ENCODE data around the gene RBFA. TPM values are rescaled to one million over a fixed set of nuclear protein-coding genes. Genes with fewer than 3 reads are reported as not detected.

Gene RBFA
- total and polyA plus RNA-seq, 2 experiments from 2014 or later: 21.4 to 29.4 TPM

GRCh38 chr18:80002468-80002867 is 31.8 kb upstream of the RBFA start:
- H4K20me1 ChIP-seq (ENCODE audit: insufficient read depth, poor library complexity, severe bottlenecking): no peaks in the 10 kb centered on the region
- H3K36me3 ChIP-seq (replicated peaks; ENCODE audit: insufficient read depth, low read depth): no peaks in the 10 kb centered on the region
- 85% methylated on average over 5 of the region's 5 CpGs for WGBS (ENCODE audit: low lambda C conversion rate, missing lambda C conversion rate)
- no peaks in the 10 kb centered on the region for H3K27me3 ChIP-seq
- H3K4me2 ChIP-seq: no peak overlapping the region
- no peak overlapping the region for H3K4me3 ChIP-seq
- H3K9me3 ChIP-seq (ENCODE audit: low read depth): no peaks in the 10 kb centered on the region
- H2AFZ ChIP-seq: no peak overlapping the region
- no peak for TF ChIP-seq EZH2phosphoT487 (IDR thresholded peaks at IDR 0.05; ENCODE audit: low read depth, severe bottlenecking, unreplicated experiment)
- H3K4me1 ChIP-seq (ENCODE audit: insufficient read depth): no peaks in the 10 kb centered on the region
- H3K27ac ChIP-seq: no peak overlapping the region
- H3K79me2 ChIP-seq: no peaks in the 10 kb centered on the region
- DNase-seq (ENCODE audit: low spot score): no peak
- no peaks in the 10 kb centered on the region for H3K9me2 ChIP-seq (replicated peaks; ENCODE audit: insufficient read depth)

- no peak for DNase-seq (ENCODE audit: low spot score)
- 91% methylated on average over 12 of the region's 12 CpGs for WGBS (ENCODE audit: low lambda C conversion rate, missing lambda C conversion rate)
- Histone ChIP-seq H3K4me2 (no peak overlapping the region), H3K4me1 (ENCODE audit: insufficient read depth) (no peaks in the 10 kb centered on the region), H3K4me3 (no peak overlapping the region), H3K9me2 (replicated peaks; ENCODE audit: insufficient read depth) (no peaks in the 10 kb centered on the region), H3K9me3 (ENCODE audit: low read depth) (no peaks in the 10 kb centered on the region), H3K79me2 (no peaks in the 10 kb centered on the region), H2AFZ (no peak overlapping the region), H3K27me3 (no peaks in the 10 kb centered on the region), H3K36me3 (replicated peaks; ENCODE audit: insufficient read depth, low read depth) (no peaks in the 10 kb centered on the region), H4K20me1 (ENCODE audit: insufficient read depth, poor library complexity, severe bottlenecking) (no peaks in the 10 kb centered on the region), H3K27ac (no peak overlapping the region)
- no peak for TF ChIP-seq EZH2 (IDR thresholded peaks at IDR 0.05; ENCODE audit: borderline replicate concordance)
- no peak for TF ChIP-seq EZH2phosphoT487 (IDR thresholded peaks at IDR 0.05; ENCODE audit: low read depth, severe bottlenecking, unreplicated experiment)
- no peak for TF ChIP-seq CTCF (IDR thresholded peaks at IDR 0.05; ENCODE audit: poor library complexity)
Measured at GRCh38 chr18:80004600-80005342, 29.5 kb upstream of the RBFA start.

- Histone ChIP-seq H2AFZ (no peak overlapping the region), H3K4me1 (ENCODE audit: insufficient read depth) (no peaks in the 10 kb centered on the region), H3K79me2 (no peaks in the 10 kb centered on the region), H3K27ac (no peak overlapping the region), H3K4me3 (no peak overlapping the region), H3K9me2 (replicated peaks; ENCODE audit: insufficient read depth) (no peaks in the 10 kb centered on the region), H3K9me3 (ENCODE audit: low read depth) (no peaks in the 10 kb centered on the region), H4K20me1 (ENCODE audit: insufficient read depth, poor library complexity, severe bottlenecking) (no peaks in the 10 kb centered on the region), H3K36me3 (replicated peaks; ENCODE audit: insufficient read depth, low read depth) (no peaks in the 10 kb centered on the region), H3K4me2 (no peak overlapping the region), H3K27me3 (no peaks in the 10 kb centered on the region)
- TF ChIP-seq CTCF (IDR thresholded peaks at IDR 0.05; ENCODE audit: poor library complexity): no peak
- TF ChIP-seq EZH2phosphoT487 (IDR thresholded peaks at IDR 0.05; ENCODE audit: low read depth, severe bottlenecking, unreplicated experiment): no peak
- no peak for TF ChIP-seq EZH2 (IDR thresholded peaks at IDR 0.05; ENCODE audit: borderline replicate concordance)
- 75% methylated on average over 7 of the region's 7 CpGs for WGBS (ENCODE audit: low lambda C conversion rate, missing lambda C conversion rate)
- no peak for DNase-seq (ENCODE audit: low spot score)
Measured at GRCh38 chr18:80006724-80007123, 27.5 kb upstream of the RBFA start.

- 83% methylated on average over 16 of the region's 16 CpGs for WGBS (ENCODE audit: low lambda C conversion rate, missing lambda C conversion rate)
- H3K4me3 ChIP-seq: no peak overlapping the region
- no peak overlapping the region for H2AFZ ChIP-seq
- no peaks in the 10 kb centered on the region for H3K27me3 ChIP-seq
- H4K20me1 ChIP-seq (ENCODE audit: insufficient read depth, poor library complexity, severe bottlenecking): no peaks in the 10 kb centered on the region
- peak; percentile 54 for DNase-seq (ENCODE audit: low spot score)
- H3K9me2 ChIP-seq (replicated peaks; ENCODE audit: insufficient read depth): no peaks in the 10 kb centered on the region
- no peaks in the 10 kb centered on the region for H3K79me2 ChIP-seq
- TF ChIP-seq CTCF (IDR thresholded peaks at IDR 0.05; ENCODE audit: poor library complexity) (no peak), EZH2phosphoT487 (IDR thresholded peaks at IDR 0.05; ENCODE audit: low read depth, severe bottlenecking, unreplicated experiment) (no peak), EZH2 (IDR thresholded peaks at IDR 0.05; ENCODE audit: borderline replicate concordance) (no peak)
- no peak overlapping the region for H3K27ac ChIP-seq
- no peaks in the 10 kb centered on the region for H3K9me3 ChIP-seq (ENCODE audit: low read depth)
- no peaks in the 10 kb centered on the region for H3K36me3 ChIP-seq (replicated peaks; ENCODE audit: insufficient read depth, low read depth)
- no peaks in the 10 kb centered on the region for H3K4me1 ChIP-seq (ENCODE audit: insufficient read depth)
- H3K4me2 ChIP-seq: no peak overlapping the region
Measured at GRCh38 chr18:80009661-80010550, 24.3 kb upstream of the RBFA start.
